Panc1 (cell line): ENCODE data around the gene ADGRA1. TPM values are rescaled to one million over a fixed set of nuclear protein-coding genes. Genes with fewer than 3 reads are reported as not detected.
A peak's percentile ranks its signal among the peaks of the same experiment; 100 is the strongest.

ENCODE experiments used
- ATAC-seq: fragments of 200-7000 bp; cut with Tn5 transposase; 2 replicates; pipeline ENCODE4 v1.9.1; 2020; ENCODE audit warnings: mild to moderate bottlenecking, moderate library complexity
- BruUV-seq: library from RNA; stranded (reverse); fragments of 400-500 nt; replicated peaks from 2 replicates; lab custom pipeline; 2021; lab: Mats Ljungman, UMichigan
- CTCF ChIA-PET: fragments of 300-600 bp; sonication (Branson Sonifier 250); formaldehyde crosslinking; loops from one replicate; lab custom pipeline; 2022; ENCODE audit warnings: antibody characterized with exemption; lab: Charles Lee
- POLR2A ChIA-PET: fragments of 300-600 bp; sonication (Branson Sonifier 250); formaldehyde crosslinking; loops from one replicate; lab custom pipeline; 2022; ENCODE audit warnings: antibody characterized with exemption; lab: Charles Lee
- DNase-seq: peaks from one replicate; pipeline ENCODE4 v3.0.0-alpha.2; 2010; ENCODE audit warnings: low read depth, low spot score
- H3K27ac ChIP-seq: 2 replicates; pipeline ENCODE4 v1.5.1; 2011; ENCODE audit warnings: mild to moderate bottlenecking, low read length, inconsistent platforms
- H3K27me3 ChIP-seq: fragments of 200-500 bp; sonication (Bioruptor generic); 2 replicates; pipeline ENCODE4 v1.6.0; 2014; ENCODE audit warnings: low read length, inconsistent platforms; ENCODE audit not compliant: control insufficient read depth, insufficient read depth
- H3K36me3 ChIP-seq: fragments of 200-500 bp; sonication (Bioruptor generic); 2 replicates; pipeline ENCODE4 v1.5.1; 2014; ENCODE audit warnings: inconsistent platforms, mild to moderate bottlenecking, low read length, moderate library complexity; ENCODE audit not compliant: control insufficient read depth, insufficient read depth
- H3K4me1 ChIP-seq: 2 replicates; pipeline ENCODE4 v1.5.1; 2011; ENCODE audit warnings: inconsistent platforms, mild to moderate bottlenecking, low read length, moderate library complexity; ENCODE audit not compliant: control insufficient read depth, insufficient read depth
- H3K4me3 ChIP-seq, 2 experiments: 2 replicates each; pipeline ENCODE4 v1.5.1; 2011 to 2012; ENCODE audit warnings: low read depth in 2 of 2, low read length in 2 of 2, mild to moderate bottlenecking in 2 of 2, inconsistent platforms in 1 of 2, moderate library complexity in 1 of 2
- H3K9me3 ChIP-seq: fragments of 200-500 bp; sonication (Bioruptor generic); 2 replicates; pipeline ENCODE4 v1.5.1; 2014; ENCODE audit warnings: low read depth, mild to moderate bottlenecking, inconsistent platforms, low read length, moderate library complexity; ENCODE audit not compliant: control insufficient read depth, insufficient read depth
- POLR2AphosphoS5 ChIP-seq: IDR thresholded peaks from 2 replicates; pipeline ENCODE4 v1.6.1; 2012; ENCODE audit warnings: mild to moderate bottlenecking, low read depth, low read length, moderate library complexity
- SIN3A ChIP-seq: IDR thresholded peaks from 2 replicates; pipeline ENCODE4 v1.6.1; 2012; ENCODE audit warnings: low read depth, mild to moderate bottlenecking, low read length, moderate library complexity, borderline replicate concordance; ENCODE audit not compliant: insufficient read depth
- TCF7L2 ChIP-seq: IDR thresholded peaks from 2 replicates; pipeline ENCODE4 v1.6.1; 2011; ENCODE audit warnings: mild to moderate bottlenecking, low read depth, low read length, inconsistent platforms
- in situ Hi-C: cut with HindIII; loops from 2 replicates; pipeline ENCODE4 v1.10.0; 2016; ENCODE audit warnings: low sequenced_read_pairs, low pct_unique_long_range_greater_than_20kb
- intact Hi-C: fragments of 100-400 bp; cut with micrococcal nuclease; formaldehyde crosslinking; loops from one replicate; pipeline ENCODE4 v1.10.0; 2022; ENCODE audit not compliant: unreplicated experiment
- total RNA-seq: library from RNA; stranded (reverse); gene quantifications from one replicate; pipeline ENCODE4 v1.2.1, GENCODE V29; 2021; ENCODE audit not compliant: unreplicated experiment
- TF ChIP-seq, protein P1 (sequence below): fragments of 450-650 bp; IDR thresholded peaks from 2 replicates; pipeline ENCODE4 v1.5.1; 2017; ENCODE audit warnings: mild to moderate bottlenecking
- TF ChIP-seq, protein P2 (sequence below), 2 experiments: IDR thresholded peaks; 2 replicates each; pipeline ENCODE4 v1.6.1; 2011 to 2012; ENCODE audit warnings: low read depth in 2 of 2, control low read depth in 1 of 2, low read length in 1 of 2, mild to moderate bottlenecking in 1 of 2, moderate library complexity in 1 of 2; ENCODE audit not compliant: insufficient read depth in 1 of 2

The ADGRA1 gene
- total RNA-seq, 1 experiment from 2014 or later = 0.05 TPM

DNA sequence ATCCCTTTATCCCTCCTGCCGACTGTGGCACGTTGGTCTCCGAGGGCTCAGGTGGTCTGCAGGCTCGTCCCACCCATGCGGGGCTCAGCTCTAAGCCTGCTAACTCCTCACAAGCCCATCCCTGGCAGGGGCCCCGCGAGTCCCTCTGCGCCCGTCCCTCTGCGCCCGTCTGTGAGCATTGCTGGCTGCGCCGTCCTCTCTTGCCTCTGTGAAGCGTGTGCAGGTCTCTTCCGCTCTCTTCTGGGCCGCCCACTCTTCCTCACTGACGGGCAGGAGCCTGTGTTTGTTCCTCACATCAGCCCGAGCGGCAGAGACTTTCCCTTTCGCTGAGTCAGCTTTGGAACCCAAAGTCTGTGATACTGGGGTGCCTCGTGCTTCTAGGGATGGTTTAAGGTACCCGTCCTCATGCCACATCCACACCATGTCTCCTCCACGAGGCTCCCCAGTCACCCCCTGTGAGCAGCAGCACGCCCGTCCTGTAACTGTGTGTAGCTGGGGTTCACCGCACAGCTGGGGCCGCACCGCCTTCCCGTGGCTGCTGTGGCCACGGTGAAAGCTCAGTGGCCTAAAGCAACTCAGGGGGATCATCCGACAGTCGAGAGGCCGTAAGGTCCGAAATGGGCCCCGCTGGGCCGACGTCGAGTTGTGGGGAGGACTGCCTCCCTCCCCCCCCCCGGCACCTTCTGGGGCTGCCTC is 35.5 kb downstream of the ADGRA1 start:
- DNase-seq (no peak), ATAC-seq (no peak)
- no peaks in the 10 kb centered on the region for H3K36me3 ChIP-seq
- POLR2A ChIA-PET = no interaction called here
- CTCF ChIA-PET = interaction anchor here (0.6 kb wide), 1 partner anchor 75 kb away, joined by 3 read pairs; no protein-coding TSS in a partner anchor
- no peak overlapping the region for H3K4me3 ChIP-seq
- in situ Hi-C loops (no loop called here), intact Hi-C loops (no loop called here)
- TF ChIP-seq, protein P1, sequence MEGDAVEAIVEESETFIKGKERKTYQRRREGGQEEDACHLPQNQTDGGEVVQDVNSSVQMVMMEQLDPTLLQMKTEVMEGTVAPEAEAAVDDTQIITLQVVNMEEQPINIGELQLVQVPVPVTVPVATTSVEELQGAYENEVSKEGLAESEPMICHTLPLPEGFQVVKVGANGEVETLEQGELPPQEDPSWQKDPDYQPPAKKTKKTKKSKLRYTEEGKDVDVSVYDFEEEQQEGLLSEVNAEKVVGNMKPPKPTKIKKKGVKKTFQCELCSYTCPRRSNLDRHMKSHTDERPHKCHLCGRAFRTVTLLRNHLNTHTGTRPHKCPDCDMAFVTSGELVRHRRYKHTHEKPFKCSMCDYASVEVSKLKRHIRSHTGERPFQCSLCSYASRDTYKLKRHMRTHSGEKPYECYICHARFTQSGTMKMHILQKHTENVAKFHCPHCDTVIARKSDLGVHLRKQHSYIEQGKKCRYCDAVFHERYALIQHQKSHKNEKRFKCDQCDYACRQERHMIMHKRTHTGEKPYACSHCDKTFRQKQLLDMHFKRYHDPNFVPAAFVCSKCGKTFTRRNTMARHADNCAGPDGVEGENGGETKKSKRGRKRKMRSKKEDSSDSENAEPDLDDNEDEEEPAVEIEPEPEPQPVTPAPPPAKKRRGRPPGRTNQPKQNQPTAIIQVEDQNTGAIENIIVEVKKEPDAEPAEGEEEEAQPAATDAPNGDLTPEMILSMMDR = no peak
- TF ChIP-seq SIN3A = no peak
- no peak for TF ChIP-seq POLR2AphosphoS5
- TF ChIP-seq, protein P2, sequence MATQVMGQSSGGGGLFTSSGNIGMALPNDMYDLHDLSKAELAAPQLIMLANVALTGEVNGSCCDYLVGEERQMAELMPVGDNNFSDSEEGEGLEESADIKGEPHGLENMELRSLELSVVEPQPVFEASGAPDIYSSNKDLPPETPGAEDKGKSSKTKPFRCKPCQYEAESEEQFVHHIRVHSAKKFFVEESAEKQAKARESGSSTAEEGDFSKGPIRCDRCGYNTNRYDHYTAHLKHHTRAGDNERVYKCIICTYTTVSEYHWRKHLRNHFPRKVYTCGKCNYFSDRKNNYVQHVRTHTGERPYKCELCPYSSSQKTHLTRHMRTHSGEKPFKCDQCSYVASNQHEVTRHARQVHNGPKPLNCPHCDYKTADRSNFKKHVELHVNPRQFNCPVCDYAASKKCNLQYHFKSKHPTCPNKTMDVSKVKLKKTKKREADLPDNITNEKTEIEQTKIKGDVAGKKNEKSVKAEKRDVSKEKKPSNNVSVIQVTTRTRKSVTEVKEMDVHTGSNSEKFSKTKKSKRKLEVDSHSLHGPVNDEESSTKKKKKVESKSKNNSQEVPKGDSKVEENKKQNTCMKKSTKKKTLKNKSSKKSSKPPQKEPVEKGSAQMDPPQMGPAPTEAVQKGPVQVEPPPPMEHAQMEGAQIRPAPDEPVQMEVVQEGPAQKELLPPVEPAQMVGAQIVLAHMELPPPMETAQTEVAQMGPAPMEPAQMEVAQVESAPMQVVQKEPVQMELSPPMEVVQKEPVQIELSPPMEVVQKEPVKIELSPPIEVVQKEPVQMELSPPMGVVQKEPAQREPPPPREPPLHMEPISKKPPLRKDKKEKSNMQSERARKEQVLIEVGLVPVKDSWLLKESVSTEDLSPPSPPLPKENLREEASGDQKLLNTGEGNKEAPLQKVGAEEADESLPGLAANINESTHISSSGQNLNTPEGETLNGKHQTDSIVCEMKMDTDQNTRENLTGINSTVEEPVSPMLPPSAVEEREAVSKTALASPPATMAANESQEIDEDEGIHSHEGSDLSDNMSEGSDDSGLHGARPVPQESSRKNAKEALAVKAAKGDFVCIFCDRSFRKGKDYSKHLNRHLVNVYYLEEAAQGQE (IDR thresholded peaks at IDR 0.05; ENCODE audit: insufficient read depth in 1 of 2, low read depth in 2 of 2, low read length in 1 of 2) = no peak
- TF ChIP-seq TCF7L2 = no peak
- no TSS peak for BruUV-seq
- no peak overlapping the region for H3K27ac ChIP-seq
- H3K9me3 ChIP-seq = no peaks in the 10 kb centered on the region
- H3K4me1 ChIP-seq = no peaks in the 10 kb centered on the region
- no peaks in the 10 kb centered on the region; the same call in 1 of the 2 replicates for H3K27me3 ChIP-seq

DNA sequence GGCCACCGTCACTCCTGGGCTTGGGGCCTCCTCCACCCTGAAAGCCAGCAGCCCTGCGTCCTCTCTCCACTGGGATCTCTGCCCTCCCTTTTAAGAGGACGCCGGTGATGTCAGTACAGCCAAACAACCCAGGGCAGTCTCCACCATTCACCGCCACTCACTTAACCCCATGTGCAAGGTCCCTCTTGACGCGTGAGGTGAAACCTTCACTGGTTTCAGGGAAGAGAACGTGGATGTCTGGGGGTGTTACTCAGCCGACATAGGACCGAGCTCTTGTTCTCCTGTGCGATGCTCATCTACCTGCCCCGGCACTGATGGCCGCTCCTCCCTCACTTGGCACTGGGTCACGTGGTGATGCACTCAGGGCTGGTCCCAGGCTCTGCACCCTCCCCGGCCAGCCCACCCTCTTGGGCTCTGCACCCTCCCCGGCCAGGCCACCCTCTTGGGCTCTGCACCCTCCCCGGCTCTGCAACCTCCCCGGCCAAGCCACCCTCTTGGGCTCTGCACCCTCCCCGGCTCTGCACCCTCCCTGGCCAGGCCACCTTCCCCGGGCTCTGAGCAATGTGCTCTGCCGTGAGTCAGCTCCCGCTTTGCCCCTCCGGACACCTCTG is 36.1 kb downstream of the ADGRA1 start:
- ChIA-PET POLR2A (no interaction called here), CTCF (interaction anchor here (1.3 kb wide), 1 partner anchor 185 kb away, joined by 3 read pairs; no protein-coding TSS in a partner anchor)
- peak; percentile 16; the same call in 1 of the 2 replicates for ATAC-seq
- Histone ChIP-seq H3K9me3 (no peaks in the 10 kb centered on the region), H3K4me1 (no peaks in the 10 kb centered on the region), H3K27ac (no peak overlapping the region), H3K27me3 (no peaks in the 10 kb centered on the region; the same call in 1 of the 2 replicates), H3K36me3 (no peaks in the 10 kb centered on the region), H3K4me3 (no peak overlapping the region)
- BruUV-seq = no TSS peak
- intact Hi-C loops (loop anchor here (2.0 kb wide), 1 partner anchor 183 kb away; no protein-coding TSS in a partner anchor), in situ Hi-C loops (no loop called here)
- no peak for DNase-seq
- TF ChIP-seq TCF7L2 (no peak), SIN3A (no peak), POLR2AphosphoS5 (no peak)
- TF ChIP-seq, protein P1 = no peak
- TF ChIP-seq, protein P2 (IDR thresholded peaks at IDR 0.05; ENCODE audit: insufficient read depth in 1 of 2, low read depth in 2 of 2, low read length in 1 of 2) = no peak
